Inferior parietal cortex (tissue), 1 donor: ENCODE measurements around the gene TNFRSF12A.

ENCODE experiments used
- DNase-seq: peaks from one replicate; pipeline ENCODE4 v3.0.0-alpha.2; 2016; ENCODE audit errors: extremely low spot score

The TNFRSF12A gene

DNA sequence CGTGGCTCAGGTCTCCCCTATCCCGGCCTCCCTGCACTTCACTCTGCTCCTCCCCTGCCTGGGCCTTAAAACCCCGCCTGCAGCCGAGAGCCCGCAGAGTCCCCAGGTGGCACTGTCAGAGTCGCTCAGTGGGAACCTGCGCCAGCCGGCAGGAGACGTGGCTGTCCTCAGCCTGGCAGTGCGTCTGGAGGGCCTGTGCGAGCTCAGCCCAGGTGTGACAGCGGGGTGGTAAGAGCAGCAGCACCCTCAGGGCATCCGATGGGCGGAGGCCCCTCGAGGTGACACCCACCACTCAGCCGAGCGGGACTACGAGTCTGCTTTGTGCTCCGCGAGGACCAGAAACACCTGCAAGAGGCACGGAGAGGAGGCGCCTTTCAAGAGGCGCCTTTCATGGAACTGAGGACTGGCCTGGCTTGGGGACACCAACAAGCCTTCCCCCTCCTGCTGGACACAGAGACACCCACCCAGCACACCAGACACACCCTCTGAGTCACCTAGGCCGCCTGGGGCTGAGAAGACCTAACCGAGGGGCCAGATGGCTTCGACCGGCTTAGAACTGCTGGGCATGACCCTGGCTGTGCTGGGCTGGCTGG is 7.2 kb upstream of the TNFRSF12A start, which contains the start of gene CLDN9:
CLDN9 (plus strand) TSS at position 96 of the 593 bp plus-strand sequence; CDS start at position 536, 440 bp downstream.
- no peak for DNase-seq

GRCh38 chr16:3013491-3013951 is 6.6 kb upstream of the TNFRSF12A start:
- no peak for DNase-seq

DNA sequence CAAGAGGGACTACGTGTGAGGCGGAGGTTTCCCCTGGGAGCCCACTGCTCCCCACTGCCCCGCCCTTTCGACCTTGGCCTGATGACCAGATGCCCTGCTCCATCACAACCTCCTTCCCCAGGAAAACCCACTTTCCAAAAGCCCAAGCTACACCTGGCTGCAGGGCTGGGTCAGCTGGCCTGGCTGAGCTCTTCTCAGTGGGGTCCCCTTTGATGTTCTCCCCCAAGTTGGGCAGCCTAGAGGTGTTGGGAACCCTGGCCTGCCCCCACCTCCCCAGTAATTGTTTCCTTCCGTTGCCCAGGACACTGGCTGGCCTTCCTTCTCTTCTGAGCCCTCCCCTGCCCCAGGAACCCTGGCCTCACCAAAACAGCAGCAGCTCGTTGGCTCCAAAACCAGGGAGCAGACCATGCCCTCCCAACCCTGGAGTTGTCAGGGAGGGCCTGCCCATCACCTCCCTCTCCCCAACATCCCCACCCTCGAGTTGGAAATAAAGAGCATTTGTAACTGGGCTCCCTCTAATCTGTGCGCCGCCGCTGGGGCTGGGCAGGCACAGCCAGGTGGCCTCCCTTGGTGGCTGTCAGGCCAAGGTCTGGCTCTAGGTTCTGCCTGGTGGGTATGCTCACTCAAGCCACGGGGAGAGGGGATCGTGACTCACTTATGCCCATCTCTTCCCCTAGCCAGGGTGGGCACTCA is 6.0 kb upstream of the TNFRSF12A start:
- no peak for DNase-seq

DNA sequence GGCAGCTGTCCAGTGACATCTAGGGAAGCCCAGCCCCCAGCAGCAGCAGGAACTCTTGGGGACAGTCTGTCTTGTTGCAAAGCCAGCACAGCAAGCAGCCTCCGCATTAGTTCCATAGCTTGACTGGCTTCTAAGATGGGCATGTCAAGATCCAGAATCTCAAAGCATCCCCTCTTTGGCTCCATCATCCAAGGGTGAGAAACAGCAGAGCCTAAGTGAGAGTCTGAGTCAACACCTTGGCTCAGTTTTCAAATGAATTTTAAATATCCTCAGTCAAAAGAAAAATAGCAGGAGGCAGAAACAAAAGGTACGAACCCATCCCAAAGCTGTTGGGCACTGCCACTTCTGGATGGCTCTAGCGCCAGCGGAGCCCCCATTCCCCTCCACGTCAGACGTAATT is 5.2 kb upstream of the TNFRSF12A start:
- DNase-seq = no peak

DNA sequence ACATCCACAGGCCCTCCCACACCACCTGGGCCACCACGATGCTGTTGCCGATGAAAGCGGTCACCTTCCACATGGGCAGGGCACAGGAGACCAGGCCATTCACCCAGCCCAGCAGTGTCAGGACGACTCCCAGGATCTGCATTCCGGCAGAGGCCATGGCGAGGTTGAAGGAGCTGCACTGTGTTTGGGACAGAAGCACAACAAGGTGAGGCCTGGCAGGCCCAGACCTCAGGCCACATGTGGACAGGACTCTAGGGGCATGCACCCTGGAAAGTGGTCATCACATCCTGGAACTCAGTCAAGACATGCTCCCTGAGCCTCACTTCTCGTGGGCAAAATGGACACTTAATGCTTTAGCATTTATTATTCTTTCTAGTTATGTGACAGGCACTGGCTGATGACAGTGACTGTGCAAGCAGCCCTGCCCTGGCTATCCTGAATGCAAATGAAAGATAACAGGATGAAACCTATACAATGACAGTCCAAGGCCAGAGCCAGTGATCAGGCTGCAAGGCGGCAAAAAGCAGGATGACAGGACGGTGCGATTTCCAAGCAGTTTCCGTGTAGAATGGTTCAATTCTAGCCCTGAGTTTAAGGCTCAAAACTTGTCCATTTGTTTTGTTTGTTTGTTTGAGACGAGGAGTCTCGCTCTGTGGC is 4.2 kb upstream of the TNFRSF12A start:
- DNase-seq = no peak

DNA sequence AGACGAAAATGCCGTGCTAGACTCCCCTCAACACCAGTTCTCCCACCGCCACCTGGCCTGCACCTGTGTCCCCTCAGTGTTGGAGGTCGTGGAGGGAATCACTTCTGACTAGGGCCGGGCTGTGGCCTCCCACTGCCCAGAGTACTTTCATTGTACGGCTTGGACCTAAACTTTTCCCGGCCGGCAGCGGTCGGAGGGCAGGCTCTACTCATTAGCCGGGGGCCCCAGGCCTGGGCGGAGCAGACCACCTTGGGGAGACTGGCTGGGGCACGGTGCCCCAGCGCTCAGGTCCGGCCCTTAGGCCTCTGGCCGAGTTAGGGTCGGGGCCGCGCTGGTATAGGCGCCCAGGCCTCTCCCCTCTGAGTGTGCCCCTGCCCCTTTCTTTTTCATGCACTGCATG is 2.8 kb upstream of the TNFRSF12A start:
- no peak for DNase-seq

GRCh38 chr16:3017794-3018506 is 2.2 kb upstream of the TNFRSF12A start, which contains the start of gene CLDN6:
TSS of gene CLDN6 (minus strand) at chr16:3018183. CDS start at chr16:3016021, 2,162 bp downstream.
- DNase-seq = no peak

DNA sequence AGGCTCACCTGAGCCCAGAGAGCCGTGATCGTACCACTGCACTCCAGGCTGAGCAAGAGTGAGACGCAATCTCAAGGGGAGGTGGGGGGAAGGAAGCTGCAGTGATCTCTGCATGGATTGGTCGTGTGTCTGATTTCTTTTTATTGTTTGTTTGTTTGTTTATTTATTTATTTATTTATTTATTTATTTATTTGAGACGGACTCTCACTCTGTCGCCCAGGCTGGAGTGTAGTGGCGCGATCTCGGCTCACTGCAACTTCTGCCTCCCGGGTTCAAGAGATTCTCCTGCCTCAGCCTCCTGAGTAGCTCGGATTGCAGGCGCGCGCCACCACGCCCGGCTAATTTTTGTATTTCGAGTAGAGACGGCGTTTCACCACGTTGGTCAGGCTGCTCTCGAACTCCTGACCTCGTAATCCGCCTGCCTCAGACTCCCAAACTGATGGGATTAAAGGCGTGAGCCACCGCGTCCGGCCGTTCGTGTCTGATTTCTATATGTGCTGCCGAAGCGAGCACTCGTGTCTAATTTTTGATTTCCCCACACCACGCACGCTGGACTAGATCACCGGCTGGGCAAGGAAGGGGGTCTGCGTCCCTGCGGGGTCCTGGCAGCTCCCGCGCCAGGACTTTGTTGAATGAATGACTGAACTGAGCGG is 448 bp upstream of the TNFRSF12A start:
- DNase-seq = no peak

GRCh38 chr16:3020604-3021448 is 658 bp downstream of the TNFRSF12A start:
- no peak for DNase-seq

DNA sequence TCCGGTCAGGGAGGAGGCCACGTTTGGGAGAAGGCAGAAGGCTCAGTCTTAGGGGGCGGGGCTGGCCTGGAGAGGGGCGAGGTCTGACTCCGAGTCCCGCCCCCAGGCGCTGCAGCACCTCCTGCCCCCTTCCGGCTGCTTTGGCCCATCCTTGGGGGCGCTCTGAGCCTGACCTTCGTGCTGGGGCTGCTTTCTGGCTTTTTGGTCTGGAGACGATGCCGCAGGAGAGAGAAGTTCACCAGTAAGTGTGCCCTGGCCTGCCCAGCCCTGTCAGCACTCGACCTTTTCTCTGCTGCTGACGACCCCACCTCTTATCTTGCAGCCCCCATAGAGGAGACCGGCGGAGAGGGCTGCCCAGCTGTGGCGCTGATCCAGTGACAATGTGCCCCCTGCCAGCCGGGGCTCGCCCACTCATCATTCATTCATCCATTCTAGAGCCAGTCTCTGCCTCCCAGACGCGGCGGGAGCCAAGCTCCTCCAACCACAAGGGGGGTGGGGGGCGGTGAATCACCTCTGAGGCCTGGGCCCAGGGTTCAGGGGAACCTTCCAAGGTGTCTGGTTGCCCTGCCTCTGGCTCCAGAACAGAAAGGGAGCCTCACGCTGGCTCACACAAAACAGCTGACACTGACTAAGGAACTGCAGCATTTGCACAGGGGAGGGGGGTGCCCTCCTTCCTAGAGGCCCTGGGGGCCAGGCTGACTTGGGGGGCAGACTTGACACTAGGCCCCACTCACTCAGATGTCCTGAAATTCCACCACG is 1.5 kb downstream of the TNFRSF12A start:
- DNase-seq = no peak

GRCh38 chr16:3022208-3022683 is 2.1 kb downstream of the TNFRSF12A start:
- DNase-seq = no peak

- DNase-seq = no peak
These were observed 2.7 kb downstream of the TNFRSF12A start for GRCh38 chr16:3022684-3023414.

DNA sequence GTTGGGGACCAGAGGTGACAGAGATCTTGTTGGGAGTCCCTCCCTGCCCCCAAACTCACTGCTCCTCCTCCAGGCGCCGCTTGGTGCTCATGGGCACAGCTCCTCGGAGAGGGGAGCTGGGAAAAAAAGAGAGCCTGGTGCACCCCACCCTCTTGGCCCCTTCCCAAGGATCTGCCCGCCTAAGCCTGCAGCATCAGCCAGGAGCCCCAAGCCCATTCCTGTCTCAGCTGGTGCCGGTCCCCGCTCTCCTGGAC is 3.2 kb downstream of the TNFRSF12A start:
- DNase-seq = no peak

DNA sequence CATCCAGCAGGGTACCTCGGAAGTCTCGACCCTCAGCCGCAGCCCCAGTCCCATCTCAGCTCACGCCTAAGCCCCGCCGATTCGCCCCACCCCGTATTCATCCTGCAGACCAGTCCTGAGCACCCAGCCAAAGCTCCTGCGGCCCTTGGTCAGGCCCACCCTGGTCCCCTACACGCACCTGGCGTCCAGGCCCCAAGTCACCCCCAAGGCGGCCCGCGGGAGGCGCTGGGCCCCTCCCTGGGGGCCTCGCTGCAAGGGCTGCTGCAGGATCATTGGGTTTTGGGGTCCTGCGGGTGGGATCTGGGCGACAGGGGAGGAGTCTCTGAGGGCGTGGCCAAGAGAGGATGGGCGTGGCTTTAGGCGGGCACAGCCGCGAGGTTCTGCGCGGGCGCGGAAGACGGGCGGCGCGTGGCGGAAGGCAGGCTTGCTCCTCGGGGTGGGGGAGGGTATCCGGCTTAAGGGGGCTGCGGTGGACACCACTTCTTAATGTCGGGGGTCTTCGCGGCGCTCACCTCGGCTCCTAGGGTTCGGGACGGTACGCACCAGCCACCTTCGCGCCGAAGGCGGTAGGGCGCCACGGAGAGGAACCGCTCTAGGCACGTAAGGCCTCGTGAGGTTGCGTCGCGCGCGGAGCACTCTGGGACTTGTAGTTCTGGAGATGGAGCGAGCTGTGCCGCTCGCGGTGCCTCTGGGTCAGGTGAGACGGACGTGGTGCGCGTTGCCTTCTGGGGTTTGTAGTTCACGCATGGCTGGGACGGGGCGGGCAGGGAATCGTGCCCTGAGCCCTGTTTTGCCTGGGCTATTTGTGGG is 3.7 kb downstream of the TNFRSF12A start, which contains the start of the genes HCFC1R1 and THOC6:
HCFC1R1 (minus strand) TSS at position 274 of the 810 bp plus-strand sequence; CDS start at position 273, 1 bp downstream.
THOC6 (plus strand) TSS at position 367 of the 810 bp plus-strand sequence; CDS start at position 659, 292 bp downstream.
- peak; percentile 98 for DNase-seq

DNA sequence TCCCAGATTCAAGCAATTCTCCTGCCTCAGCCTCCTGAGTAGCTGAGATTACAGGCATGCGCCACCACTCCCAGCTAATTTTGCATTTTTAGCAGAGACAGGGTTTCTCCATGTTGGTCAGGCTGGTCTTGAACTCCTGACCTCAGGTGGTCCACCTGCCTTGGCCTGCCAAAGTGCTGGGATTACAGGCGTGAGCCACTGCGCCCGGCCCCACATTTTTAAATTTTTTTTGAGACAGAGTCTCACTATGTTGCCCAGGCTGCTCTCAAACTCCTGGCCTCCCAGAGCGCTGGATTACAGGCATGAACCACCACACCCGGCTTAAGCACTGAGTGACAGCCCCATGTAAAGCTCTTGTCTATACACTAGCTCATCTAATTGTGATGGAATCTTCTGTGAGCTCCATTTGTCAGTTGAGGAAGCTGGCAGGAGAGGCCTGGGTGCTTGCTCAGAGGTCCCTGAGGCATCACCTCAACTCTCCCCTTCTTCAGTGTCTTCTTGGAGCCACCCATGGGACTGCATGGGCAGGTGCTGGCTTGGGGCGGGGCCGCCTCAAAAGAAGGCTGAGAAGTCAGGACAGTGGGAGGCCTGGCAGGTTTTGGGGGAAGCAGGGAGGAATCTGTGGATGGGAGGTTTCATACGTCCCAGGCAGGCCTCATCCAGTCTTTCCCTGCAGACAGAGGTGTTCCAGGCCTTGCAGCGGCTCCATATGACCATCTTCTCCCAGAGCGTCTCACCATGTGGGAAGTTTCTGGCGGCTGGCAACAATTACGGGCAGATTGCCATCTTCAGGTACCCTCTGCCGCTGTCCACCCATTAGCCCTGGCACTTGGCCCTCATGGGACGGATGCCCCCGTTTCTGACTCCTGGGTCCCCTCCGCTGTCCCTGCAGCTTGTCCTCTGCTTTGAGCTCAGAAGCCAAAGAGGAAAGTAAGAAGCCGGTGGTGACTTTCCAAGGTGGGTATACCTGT is 5.1 kb downstream of the TNFRSF12A start:
- DNase-seq = no peak

DNA sequence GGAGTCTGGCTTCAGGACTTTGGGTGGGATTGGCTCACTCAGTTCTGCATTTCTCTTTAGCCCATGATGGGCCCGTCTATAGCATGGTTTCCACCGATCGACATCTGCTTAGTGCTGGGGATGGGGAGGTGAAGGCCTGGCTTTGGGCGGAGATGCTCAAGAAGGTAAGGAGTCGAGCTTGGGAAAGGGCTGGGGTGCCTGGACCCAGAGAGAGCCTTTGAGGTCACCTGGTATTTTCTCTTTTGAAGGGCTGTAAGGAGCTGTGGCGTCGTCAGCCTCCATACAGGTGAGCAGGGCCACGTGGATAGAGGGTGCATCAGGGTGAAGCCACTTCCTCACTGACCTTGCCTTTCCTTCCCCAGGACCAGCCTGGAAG is 5.8 kb downstream of the TNFRSF12A start:
- no peak for DNase-seq
